ENCODE data around the gene ATG101. TPM values are rescaled to one million over a fixed set of nuclear protein-coding genes. Genes with fewer than 3 reads are reported as not detected.

Gene ATG101
- total and polyA plus RNA-seq, 2 of the 13 experiments (the other 11 are each of a cell fraction or from before 2014, with no cell fraction given): 58.2 to 67.7 TPM

DNA sequence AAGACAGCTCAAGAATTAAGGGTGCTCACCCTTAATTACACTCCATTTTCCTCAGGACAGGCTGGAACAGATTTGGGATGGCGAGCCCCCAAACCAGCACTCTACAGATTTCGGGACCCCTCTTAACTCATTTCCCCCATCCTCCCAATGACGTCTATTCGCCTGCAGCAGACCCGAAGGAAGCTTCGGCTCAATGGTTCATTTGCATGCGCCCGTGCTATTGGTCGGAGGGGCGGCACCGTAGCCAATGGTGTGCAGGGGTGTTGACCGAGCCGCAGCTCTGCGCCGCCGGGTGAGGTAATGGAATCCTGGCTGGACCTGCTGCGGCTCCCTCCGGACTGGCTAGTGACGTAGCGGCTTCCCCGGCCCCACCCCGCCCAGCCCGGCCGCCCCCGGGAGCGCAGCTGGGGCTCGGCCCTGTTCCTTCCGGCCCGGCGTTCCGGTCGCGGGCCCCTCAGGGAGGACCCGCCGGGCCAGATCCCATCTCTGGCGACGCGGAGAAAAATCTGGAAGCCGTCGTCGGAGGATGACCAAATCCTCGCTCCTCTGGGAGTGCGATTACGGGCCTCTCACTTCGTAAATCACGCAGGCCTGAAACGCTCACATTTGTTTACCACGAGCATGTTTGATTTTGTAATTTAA lies 36.9 kb upstream of the ATG101 start (continued):
- TF ChIP-seq, protein P1, sequence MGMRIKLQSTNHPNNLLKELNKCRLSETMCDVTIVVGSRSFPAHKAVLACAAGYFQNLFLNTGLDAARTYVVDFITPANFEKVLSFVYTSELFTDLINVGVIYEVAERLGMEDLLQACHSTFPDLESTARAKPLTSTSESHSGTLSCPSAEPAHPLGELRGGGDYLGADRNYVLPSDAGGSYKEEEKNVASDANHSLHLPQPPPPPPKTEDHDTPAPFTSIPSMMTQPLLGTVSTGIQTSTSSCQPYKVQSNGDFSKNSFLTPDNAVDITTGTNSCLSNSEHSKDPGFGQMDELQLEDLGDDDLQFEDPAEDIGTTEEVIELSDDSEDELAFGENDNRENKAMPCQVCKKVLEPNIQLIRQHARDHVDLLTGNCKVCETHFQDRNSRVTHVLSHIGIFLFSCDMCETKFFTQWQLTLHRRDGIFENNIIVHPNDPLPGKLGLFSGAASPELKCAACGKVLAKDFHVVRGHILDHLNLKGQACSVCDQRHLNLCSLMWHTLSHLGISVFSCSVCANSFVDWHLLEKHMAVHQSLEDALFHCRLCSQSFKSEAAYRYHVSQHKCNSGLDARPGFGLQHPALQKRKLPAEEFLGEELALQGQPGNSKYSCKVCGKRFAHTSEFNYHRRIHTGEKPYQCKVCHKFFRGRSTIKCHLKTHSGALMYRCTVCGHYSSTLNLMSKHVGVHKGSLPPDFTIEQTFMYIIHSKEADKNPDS (CRISPR knock-in tag; IDR thresholded peaks at IDR 0.05): no peak
- TF ChIP-seq E2F2 (CRISPR knock-in tag; IDR thresholded peaks at IDR 0.05; ENCODE audit: borderline replicate concordance) (no peak), ZNF282 (IDR thresholded peaks at IDR 0.05; ENCODE audit: partially characterized antibody) (no peak), ZSCAN25 (CRISPR knock-in tag; IDR thresholded peaks at IDR 0.05) (no peak), RCOR2 (CRISPR knock-in tag; IDR thresholded peaks at IDR 0.05) (no peak), ZFP91 (CRISPR knock-in tag; IDR thresholded peaks at IDR 0.05; ENCODE audit: borderline replicate concordance) (peak; percentile 41; the same call in 1 of the 2 replicates), MXD1 (CRISPR knock-in tag; IDR thresholded peaks at IDR 0.05) (no peak), SMAD9 (CRISPR knock-in tag; IDR thresholded peaks at IDR 0.05) (no peak), ZNF512 (CRISPR knock-in tag; IDR thresholded peaks at IDR 0.05) (no peak), ZNF354B (CRISPR knock-in tag; IDR thresholded peaks at IDR 0.05) (no peak), ZNF609 (CRISPR knock-in tag; IDR thresholded peaks at IDR 0.05; ENCODE audit: borderline replicate concordance) (no peak), LCORL (IDR thresholded peaks at IDR 0.05) (no peak), LCORL (CRISPR knock-in tag; IDR thresholded peaks at IDR 0.05) (no peak; the same call in 1 of the 2 replicates), PCBP1 (IDR thresholded peaks at IDR 0.05; ENCODE audit: borderline replicate concordance, low read depth, low read length) (no peak), ZMAT3 (CRISPR knock-in tag; conservative IDR thresholded peaks at IDR 0.05) (peak; percentile 41; the same call in 1 of the 2 replicates), ZNF234 (CRISPR knock-in tag; conservative IDR thresholded peaks at IDR 0.05) (no peak)
- TF ChIP-seq, protein P2, sequence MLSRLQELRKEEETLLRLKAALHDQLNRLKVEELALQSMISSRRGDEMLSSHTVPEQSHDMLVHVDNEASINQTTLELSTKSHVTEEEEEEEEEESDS (CRISPR knock-in tag; IDR thresholded peaks at IDR 0.05; ENCODE audit: borderline replicate concordance): no peak

All from HepG2 (cell line).